ENCODE data around the gene ITFG1.

Gene ITFG1

DNA sequence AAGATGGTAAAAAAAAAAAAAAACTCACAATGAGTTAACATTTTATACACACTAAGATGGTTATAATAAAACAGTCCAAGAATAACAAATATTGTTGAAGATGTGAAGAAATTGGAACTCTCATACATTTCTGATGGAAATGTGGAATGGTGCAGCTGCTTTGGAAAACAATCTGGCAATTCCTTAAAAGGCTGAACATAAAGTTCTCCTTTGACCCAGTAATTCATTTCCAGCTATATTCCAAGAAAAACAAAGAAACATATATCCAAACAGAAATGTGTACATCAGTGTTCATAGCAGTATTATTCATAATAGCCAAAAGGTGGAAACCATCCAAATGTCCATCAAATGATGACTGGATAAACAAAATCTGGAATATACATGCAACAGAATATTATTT is 219.8 kb downstream of the ITFG1 start (continued):
- TF ChIP-seq, protein P1, sequence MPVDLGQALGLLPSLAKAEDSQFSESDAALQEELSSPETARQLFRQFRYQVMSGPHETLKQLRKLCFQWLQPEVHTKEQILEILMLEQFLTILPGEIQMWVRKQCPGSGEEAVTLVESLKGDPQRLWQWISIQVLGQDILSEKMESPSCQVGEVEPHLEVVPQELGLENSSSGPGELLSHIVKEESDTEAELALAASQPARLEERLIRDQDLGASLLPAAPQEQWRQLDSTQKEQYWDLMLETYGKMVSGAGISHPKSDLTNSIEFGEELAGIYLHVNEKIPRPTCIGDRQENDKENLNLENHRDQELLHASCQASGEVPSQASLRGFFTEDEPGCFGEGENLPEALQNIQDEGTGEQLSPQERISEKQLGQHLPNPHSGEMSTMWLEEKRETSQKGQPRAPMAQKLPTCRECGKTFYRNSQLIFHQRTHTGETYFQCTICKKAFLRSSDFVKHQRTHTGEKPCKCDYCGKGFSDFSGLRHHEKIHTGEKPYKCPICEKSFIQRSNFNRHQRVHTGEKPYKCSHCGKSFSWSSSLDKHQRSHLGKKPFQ (tag by site-specific recombination; IDR thresholded peaks at IDR 0.05) = no peak
- TF ChIP-seq GLI4 (tag by site-specific recombination; IDR thresholded peaks at IDR 0.05) (no peak), ZNF404 (tag by site-specific recombination; IDR thresholded peaks at IDR 0.05) (no peak), BCL11A (tag by site-specific recombination; IDR thresholded peaks at IDR 0.05; ENCODE audit: low read depth) (no peak), ZNF416 (tag by site-specific recombination; IDR thresholded peaks at IDR 0.05) (no peak), ZNF248 (tag by site-specific recombination; IDR thresholded peaks at IDR 0.05) (no peak), ZNF660 (tag by site-specific recombination; IDR thresholded peaks at IDR 0.05) (no peak)

DNA sequence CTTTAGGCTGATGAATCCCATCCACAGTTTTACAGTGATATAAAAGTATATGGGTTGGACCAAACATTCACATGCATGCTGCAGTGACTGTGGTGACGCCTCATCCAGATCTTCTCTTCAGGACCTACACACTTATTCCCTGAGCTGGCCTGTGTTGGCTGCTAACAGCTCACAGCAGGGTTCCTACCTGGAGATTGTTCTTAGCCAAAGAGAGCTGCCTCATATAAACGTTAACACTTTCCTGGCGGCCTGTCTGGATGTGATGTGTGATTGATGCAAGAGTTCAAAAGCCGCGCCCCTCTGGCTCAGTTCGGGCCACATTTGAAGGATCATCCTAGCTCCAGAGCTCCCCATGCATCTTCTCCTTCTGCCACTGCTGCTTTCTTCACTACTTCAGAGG is 224.1 kb downstream of the ITFG1 start:
- Histone ChIP-seq H3K4me1 (ENCODE audit: control insufficient read depth, insufficient read depth, low read length) (no peaks in the 10 kb centered on the region), H3K9me3 (ENCODE audit: control insufficient read depth, insufficient read depth, low read depth, low read length) (no peaks in the 10 kb centered on the region), H3K27ac (ENCODE audit: extremely low read depth, low read depth, low read length) (no peak overlapping the region), H3K36me3 (ENCODE audit: control insufficient read depth in 2 of 2, insufficient read depth in 1 of 2, low read length in 2 of 2) (no peaks in the 10 kb centered on the region), H3K4me3 (ENCODE audit: low read depth, low read length) (no peak overlapping the region)
- ChIA-PET POLR2A (no interaction called here), CTCF (interaction anchor here (0.6 kb wide), 1 partner anchor 659 kb away, joined by 3 read pairs; no protein-coding TSS in a partner anchor)
- TF ChIP-seq SP7 (tag by site-specific recombination; IDR thresholded peaks at IDR 0.05) = no peak
- TF ChIP-seq KLF8 (tag by site-specific recombination; IDR thresholded peaks at IDR 0.05) = no peak
- TF ChIP-seq KLF9 (tag by site-specific recombination; IDR thresholded peaks at IDR 0.05; ENCODE audit: low read depth) = no peak
- TF ChIP-seq ZNF133 (tag by site-specific recombination; IDR thresholded peaks at IDR 0.05) = no peak
- TF ChIP-seq ZNF555 (tag by site-specific recombination; conservative IDR thresholded peaks at IDR 0.05) = no peak
- TF ChIP-seq, protein P2, sequence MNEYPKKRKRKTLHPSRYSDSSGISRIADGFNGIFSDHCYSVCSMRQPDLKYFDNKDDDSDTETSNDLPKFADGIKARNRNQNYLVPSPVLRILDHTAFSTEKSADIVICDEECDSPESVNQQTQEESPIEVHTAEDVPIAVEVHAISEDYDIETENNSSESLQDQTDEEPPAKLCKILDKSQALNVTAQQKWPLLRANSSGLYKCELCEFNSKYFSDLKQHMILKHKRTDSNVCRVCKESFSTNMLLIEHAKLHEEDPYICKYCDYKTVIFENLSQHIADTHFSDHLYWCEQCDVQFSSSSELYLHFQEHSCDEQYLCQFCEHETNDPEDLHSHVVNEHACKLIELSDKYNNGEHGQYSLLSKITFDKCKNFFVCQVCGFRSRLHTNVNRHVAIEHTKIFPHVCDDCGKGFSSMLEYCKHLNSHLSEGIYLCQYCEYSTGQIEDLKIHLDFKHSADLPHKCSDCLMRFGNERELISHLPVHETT (tag by site-specific recombination; IDR thresholded peaks at IDR 0.05) = no peak
- TF ChIP-seq, protein P3, sequence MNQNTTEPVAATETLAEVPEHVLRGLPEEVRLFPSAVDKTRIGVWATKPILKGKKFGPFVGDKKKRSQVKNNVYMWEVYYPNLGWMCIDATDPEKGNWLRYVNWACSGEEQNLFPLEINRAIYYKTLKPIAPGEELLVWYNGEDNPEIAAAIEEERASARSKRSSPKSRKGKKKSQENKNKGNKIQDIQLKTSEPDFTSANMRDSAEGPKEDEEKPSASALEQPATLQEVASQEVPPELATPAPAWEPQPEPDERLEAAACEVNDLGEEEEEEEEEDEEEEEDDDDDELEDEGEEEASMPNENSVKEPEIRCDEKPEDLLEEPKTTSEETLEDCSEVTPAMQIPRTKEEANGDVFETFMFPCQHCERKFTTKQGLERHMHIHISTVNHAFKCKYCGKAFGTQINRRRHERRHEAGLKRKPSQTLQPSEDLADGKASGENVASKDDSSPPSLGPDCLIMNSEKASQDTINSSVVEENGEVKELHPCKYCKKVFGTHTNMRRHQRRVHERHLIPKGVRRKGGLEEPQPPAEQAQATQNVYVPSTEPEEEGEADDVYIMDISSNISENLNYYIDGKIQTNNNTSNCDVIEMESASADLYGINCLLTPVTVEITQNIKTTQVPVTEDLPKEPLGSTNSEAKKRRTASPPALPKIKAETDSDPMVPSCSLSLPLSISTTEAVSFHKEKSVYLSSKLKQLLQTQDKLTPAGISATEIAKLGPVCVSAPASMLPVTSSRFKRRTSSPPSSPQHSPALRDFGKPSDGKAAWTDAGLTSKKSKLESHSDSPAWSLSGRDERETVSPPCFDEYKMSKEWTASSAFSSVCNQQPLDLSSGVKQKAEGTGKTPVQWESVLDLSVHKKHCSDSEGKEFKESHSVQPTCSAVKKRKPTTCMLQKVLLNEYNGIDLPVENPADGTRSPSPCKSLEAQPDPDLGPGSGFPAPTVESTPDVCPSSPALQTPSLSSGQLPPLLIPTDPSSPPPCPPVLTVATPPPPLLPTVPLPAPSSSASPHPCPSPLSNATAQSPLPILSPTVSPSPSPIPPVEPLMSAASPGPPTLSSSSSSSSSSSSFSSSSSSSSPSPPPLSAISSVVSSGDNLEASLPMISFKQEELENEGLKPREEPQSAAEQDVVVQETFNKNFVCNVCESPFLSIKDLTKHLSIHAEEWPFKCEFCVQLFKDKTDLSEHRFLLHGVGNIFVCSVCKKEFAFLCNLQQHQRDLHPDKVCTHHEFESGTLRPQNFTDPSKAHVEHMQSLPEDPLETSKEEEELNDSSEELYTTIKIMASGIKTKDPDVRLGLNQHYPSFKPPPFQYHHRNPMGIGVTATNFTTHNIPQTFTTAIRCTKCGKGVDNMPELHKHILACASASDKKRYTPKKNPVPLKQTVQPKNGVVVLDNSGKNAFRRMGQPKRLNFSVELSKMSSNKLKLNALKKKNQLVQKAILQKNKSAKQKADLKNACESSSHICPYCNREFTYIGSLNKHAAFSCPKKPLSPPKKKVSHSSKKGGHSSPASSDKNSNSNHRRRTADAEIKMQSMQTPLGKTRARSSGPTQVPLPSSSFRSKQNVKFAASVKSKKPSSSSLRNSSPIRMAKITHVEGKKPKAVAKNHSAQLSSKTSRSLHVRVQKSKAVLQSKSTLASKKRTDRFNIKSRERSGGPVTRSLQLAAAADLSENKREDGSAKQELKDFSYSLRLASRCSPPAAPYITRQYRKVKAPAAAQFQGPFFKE (tag by site-specific recombination; IDR thresholded peaks at IDR 0.05; ENCODE audit: borderline replicate concordance) = no peak
- TF ChIP-seq ZNF473 (tag by site-specific recombination; IDR thresholded peaks at IDR 0.05) = no peak
- no peak for TF ChIP-seq ZNF223 (tag by site-specific recombination; IDR thresholded peaks at IDR 0.05)
- TF ChIP-seq KLF7 (tag by site-specific recombination; IDR thresholded peaks at IDR 0.05; ENCODE audit: borderline replicate concordance) = no peak
- TF ChIP-seq, protein P4, sequence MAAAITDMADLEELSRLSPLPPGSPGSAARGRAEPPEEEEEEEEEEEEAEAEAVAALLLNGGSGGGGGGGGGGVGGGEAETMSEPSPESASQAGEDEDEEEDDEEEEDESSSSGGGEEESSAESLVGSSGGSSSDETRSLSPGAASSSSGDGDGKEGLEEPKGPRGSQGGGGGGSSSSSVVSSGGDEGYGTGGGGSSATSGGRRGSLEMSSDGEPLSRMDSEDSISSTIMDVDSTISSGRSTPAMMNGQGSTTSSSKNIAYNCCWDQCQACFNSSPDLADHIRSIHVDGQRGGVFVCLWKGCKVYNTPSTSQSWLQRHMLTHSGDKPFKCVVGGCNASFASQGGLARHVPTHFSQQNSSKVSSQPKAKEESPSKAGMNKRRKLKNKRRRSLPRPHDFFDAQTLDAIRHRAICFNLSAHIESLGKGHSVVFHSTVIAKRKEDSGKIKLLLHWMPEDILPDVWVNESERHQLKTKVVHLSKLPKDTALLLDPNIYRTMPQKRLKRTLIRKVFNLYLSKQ (tag by site-specific recombination; IDR thresholded peaks at IDR 0.05; ENCODE audit: borderline replicate concordance) = no peak
- TF ChIP-seq, protein P5, sequence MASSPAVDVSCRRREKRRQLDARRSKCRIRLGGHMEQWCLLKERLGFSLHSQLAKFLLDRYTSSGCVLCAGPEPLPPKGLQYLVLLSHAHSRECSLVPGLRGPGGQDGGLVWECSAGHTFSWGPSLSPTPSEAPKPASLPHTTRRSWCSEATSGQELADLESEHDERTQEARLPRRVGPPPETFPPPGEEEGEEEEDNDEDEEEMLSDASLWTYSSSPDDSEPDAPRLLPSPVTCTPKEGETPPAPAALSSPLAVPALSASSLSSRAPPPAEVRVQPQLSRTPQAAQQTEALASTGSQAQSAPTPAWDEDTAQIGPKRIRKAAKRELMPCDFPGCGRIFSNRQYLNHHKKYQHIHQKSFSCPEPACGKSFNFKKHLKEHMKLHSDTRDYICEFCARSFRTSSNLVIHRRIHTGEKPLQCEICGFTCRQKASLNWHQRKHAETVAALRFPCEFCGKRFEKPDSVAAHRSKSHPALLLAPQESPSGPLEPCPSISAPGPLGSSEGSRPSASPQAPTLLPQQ (tag by site-specific recombination; IDR thresholded peaks at IDR 0.05) = no peak
- no peak for TF ChIP-seq ZNF830 (tag by site-specific recombination; IDR thresholded peaks at IDR 0.05; ENCODE audit: low read depth)
- TF ChIP-seq YY1 (tag by site-specific recombination; IDR thresholded peaks at IDR 0.05) = no peak

Measured in HEK293 (cell line).